SW 1271 (cell line): ENCODE measurements around the gene HERC6.
"Not testable (repeated sequence)": the region's sequence is repeated elsewhere in the genome, so short reads cannot be mapped to it uniquely, and the experiment has no call there.

Source experiments
- DNase-seq, 2 experiments: peaks; one replicate each; lab custom pipeline; 2025; lab: John Stamatoyannopoulos, UW

The HERC6 gene

DNA sequence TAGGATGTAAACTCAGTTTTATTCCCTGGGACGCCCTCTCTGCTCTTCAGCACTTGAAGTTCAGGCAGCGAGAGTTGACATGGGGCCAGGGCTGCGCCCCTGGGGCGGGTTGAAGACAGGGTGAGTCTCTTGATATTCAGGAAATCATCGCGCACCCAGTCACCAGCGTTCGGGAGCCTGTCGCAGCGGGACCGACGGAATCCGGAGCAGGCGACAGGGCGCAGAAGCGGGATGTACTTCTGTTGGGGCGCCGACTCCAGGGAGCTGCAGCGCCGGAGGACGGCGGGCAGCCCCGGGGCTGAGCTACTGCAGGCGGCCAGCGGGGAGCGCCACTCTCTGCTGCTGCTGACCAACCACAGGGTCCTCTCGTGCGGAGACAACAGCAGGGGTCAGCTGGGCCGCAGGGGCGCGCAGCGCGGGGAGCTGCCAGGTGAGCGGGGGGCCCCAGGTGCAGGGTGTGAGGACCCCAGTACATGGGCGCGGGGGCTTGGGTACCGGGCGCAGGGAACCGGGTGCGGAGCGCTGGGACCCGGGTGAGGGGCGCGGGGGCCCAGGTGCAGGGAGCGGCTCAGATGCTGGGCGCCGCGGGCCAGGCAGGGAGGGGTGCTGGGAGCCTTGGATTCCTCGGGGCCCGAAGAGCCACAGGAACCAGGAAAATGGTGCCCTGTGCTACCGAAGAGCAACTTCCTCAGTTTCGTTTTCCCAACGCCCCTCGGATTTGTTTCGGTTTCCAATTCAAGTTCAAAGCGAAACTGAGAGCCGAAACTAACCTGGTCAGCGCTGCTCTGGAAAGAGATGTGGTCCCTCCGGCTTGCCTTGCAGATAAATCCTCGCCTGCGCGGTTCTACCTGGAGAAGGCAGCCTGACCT lies at the start of gene HERC6:
TSS of gene HERC6 (plus strand) at position 162 of the 869 bp plus-strand sequence. CDS start at position 232, 70 bp downstream.
- peak; percentile 62 to 86 for DNase-seq

DNA sequence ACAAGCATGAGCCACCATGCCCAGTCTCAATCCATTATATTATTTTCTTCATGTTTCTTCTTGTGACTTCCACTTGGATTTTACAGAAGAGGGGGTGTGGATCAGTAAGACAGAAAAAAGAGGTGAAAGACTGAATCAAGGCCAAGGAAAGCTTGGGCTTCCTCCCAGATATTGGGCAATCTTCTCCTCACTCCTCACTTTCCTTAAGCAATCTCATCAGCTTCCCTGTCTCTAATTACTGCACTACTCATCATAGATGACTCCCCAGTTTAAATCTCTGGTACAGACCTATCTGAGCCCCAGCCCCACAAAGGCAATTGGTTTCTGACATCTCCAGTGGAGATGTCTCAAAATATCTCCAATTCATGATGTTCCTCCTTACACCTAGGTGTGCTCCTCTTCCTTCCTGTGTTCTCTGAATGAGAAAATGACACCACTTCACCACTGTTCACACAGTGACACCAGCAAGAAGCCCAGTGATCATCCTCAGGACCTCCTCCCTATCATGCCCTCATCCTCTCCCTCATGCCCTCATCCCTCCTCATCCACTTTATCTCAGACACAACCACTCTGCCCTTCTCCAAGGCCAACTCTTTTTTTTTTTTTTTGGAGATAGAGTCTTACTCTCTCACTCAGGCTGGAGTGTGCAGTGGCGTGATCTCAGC lies 44.8 kb upstream of the HERC6 start:
- no peak for DNase-seq

DNA sequence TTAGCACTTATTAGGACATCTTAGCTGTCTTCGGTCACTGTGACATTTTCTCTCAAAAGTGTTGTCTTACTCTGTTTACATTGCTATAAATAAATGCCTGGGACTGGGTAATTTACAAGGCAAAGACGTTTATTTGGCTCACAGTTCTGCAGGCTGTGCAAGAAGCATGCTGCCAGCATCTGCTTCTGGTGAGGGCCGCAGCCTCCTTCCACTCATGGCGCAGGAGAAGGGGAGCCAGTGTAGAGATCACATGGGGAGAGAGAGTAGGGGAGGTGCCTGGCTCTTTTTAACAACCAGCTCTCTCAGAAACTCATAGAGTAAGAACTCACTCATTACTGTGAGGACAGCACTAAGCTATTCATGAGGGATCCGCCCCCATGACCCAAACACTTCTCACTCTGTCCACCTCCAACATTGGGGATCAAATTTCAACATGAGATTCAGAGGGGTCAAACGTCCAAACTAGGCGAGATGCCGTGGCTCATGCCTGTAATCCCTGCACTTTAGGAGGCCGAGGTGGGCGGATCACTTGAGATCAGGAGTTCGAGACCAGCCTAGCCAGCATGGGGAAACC lies 43.5 kb upstream of the HERC6 start:
- DNase-seq = no peak

DNA sequence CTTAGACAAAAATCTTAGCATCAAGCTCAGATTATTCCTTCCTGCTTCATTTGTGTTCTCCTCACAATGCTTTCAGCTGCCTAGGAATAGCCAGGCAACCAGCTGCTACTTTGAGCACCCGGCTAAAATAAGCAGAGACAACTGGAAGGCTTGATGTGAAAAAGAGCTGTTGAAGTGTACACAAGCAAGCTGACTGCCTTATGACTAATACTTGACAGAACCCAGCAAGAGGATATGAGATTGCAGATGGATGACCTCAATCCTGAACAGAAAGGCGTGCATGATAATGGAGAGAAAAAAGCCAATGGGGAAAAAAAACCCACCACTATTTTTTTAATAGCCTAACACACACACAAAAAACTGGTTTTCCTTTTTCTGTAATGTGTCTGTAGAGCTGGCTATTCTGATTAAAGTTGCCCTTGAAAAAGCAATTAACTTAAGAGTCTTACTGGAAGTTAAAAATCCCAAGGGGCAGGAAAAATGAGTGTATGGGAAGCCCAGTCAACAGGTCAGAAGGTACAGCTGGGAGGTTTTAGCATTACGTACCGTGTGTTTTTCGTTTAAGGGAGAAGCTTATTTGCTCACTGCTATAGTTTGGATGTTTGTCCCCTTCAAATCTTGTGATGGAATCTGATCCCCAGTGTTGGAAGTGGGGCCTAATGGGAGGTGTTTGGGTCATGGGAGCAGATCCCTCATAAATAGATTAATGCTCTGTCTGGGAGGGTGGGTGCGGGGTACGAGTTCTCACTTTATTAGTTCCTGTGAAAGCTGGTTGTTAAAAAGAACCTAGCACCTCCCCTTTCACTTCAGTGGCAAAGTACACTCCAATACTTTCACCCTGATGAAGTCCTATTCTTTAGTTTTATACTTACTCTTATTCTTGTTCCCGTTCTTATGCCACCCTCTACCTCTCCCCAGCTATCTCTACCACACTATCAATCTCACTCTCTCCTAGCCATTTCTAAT lies 37.1 kb upstream of the HERC6 start:
- peak; percentile 6 to 60 for DNase-seq

DNA sequence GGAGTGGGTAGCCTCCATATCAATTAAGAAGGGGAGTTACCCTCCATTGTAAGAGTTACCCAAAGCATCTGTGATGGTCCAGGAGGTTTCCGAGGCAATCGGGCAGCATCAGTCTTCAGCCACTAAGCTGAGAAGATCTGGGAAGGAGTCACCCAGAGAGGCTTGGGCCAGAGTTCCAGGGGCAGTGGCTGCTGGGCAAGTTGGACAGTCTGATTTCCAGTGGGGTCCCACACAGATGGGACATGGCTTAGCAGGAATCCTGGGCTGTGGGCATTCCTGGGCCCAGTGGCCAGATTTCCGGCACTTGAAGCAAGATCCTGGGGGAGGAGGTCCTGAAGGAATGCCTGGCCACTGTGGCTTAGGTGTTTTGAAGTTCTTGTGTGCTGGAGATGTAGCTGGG lies 31.8 kb upstream of the HERC6 start:
- DNase-seq = not testable (repeated sequence)

DNA sequence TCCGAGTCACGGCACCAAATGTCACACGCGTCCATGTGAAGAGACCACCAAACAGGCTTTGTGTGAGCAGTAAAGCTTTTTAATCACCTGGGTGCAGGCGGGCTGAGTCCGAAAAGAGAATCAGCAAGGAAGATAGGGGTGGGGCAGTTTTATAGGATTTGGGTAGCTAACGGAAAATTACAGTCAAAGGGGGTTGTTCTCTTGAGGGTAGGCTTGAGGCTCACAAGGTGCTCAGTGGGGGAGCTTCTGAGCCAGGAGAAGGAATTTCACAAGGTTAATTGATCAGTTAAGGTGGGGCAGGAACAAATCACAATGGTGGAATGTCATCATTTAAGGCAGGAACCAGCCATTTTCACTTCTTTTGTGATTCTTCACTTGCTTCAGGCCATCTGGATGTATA lies 29.9 kb upstream of the HERC6 start:
- DNase-seq = not testable (repeated sequence)

DNA sequence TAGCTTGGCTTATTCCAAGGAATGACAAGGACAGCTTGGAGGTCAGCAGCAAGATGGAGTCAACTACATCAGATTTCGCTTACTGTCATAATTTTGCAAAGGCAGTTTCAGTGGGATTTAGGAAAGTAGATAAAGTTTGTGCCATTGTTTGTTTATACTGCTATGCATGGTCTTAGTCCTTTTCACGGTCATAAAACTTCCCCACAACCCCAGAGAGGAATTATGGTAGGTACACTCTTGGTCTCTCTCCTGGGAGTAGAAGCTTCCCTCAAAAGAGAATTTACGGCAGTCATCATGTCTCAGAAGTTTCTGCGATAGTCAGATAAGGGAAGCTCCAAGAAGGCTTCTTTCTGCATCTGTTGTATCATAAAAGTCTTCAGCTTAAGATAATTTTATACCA lies 27.9 kb upstream of the HERC6 start:
- no peak for DNase-seq

DNA sequence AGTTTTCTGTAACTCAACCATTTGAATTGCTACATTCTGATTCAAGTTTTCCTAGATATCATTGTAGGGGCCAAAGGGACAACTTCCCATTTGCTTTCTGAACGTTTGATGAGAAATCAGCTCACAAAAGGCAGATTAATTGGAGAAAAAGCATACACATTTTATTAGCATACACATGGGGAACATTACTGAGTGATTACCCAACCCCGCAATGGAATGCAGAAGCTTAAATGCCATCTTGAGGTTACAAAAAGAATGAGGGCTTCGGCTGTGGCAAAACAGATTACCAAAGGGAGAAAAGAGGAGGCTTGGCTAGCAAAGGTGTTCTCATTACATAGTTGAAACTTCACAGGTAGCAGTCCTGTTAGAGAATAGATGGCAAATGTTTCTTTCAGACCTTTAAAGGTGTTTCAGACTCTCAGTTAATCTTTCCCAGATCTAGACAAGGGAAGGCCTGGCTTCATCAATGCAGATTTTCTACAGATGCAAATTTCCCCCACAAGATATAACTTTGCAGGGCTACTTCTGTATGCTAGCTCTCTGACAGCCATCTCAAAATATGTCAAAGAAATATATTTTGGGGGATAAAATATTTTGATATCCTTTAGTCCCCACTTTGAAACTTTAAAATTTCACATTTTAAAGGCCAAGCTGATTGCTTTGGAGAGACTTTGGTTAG lies 26.5 kb upstream of the HERC6 start:
- DNase-seq = no peak

DNA sequence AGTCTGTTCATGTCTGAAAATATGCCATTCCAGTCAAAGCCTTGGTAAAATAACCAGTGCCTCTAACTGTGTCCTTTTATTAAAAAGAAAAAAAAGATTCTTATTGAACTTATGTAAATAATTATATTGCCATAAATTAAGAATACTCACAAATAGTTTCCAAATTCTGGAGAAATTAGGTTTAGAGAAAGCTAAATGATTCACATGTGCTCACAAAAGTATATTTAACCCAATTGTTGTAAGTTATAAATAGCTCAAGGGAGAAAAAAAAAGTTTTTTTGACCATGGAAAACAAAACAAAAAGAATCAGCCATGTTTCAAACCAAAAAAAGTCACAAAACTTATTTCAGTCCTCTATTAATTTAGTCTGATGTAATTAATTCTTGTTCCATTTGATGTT lies 25.3 kb upstream of the HERC6 start:
- no peak for DNase-seq

DNA sequence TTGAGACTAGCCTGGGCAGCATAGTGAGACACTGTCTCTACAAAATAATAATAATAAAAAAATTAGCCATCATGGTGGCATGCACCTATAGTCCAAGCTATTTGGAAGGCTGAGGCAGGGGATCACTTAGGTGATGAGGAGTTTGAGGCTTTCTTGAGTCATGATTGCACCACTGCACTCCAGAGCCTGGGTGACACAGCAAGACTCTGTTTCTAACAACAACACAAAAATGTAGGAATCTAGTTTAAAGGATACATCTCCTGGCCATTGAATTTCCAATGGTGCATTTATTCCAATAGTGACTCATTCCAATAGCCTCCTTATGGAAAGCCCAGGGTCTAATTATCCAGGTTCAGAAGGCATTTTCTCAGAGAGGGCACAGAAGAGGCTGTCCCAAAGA lies 21.9 kb upstream of the HERC6 start:
- DNase-seq = no peak

DNA sequence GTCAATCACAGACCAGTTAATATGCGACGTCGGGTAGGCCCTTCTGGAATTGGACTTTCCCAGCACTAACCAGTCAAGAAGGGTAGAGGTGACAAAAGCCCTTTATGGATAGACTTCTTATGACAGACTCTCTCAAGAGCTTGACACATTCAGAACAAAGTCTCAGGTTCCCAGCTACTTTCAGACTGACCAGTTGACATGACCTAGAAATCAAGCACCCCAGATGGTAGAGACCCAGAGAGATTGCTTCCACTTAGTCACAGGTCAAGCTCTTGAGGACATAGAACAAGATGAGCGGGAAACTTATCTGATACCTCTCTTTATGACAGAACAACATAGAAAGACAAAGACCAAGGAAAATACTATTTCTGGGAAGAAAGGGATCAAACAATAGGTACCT lies 21.4 kb upstream of the HERC6 start:
- DNase-seq = no peak

DNA sequence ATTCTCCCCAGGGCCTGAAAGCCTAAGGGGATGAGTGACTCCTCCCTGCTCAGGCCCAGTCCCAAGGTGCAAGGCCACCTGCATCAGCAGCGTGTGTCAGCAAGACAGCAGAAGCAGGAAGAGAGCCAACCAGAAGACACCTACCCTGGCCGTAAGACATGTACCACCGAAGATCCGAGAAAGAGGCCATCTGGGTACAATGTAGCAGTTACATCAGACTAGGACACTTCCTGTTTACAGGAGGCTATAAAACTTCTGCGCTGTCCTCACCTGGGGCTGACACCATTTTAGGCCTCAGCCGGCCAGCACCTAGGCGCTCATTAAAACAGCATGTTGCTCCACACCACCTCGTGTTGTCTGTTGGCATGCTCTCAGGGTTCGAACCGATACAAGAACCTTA lies 19.1 kb upstream of the HERC6 start:
- DNase-seq = no peak

DNA sequence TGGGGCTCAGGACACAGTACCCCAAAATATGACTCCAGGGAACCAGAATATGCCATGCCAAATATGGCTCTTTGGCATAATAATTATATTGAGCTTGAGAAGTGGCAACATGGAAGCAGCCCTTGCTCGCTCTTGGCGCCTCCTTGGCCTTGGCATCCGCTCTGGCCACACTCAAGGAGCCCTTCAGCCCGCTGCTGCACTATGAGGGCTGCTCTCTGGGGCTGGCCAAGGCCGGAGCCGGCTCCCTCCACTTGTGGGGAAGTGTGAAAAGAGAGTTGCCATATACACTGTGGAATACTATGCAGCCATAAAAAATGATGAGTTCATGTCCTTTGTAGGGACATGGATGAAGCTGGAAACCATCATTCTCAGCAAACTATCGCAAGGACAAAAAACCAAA lies 18.4 kb upstream of the HERC6 start:
- DNase-seq = no peak

DNA sequence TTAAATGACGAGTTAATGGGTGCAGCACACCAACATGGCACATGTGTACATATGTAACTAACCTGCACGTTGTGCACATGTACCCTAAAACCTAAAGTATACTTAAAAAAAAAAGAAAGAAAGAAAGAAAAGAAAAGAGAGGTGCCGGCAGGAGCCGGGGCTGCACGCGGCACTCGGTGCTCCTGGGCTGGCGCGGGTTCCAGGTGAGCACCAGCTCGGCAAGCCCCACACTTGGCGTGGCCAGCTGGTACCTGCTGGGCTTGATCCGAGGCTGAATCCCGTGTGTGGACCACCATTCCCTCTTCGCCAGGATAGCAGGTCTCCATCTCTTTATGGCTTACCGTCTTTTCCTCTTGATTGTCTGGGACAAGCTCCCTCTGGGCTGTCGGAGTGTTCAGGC lies 17.9 kb upstream of the HERC6 start:
- DNase-seq = no peak

DNA sequence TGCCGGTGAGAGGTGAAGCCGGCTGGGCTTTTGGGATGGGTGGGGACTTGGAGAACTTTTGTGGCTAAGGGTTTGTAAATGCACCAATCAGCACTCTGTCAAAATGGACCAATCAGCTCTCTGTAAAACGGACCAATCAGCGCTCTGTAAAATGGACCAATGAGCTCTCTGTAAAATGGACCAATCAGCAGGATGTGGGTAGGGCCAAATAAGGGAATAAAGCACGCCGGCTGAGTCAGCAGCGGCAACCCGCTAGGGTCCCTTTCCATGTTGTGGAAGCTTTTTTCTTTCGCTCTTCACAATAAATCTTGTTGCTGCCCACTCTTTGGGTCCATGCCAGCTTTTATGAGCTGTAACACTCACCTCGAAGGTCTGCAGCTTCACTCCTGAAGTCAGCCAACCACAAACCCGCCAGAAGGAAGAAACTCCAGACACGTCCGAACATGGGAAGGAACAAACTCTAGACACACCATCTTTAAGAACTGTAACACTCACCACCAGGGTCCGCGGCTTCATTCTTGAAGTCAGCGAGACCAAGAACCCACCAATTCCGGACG lies 17.4 kb upstream of the HERC6 start:
- not testable (repeated sequence) for DNase-seq

DNA sequence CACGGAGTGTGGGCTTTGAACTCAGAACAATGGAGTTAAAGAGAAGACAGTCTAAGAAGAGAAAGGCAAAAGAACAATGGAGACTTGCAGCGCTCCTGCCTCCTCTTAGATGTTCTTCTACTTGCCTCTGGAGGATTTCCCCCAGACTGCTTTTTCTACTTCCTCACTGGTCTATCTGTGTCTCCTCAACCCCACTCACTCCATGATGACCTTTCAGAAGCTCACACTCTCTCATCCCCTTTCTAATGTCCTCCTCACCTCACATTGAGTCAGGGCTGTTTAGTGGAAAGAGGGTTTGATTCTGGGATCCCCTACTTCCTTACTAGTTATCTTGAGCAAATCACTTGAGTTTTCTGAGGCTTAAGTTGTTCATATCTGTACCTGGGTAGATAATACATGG lies 12.2 kb upstream of the HERC6 start:
- DNase-seq = no peak

DNA sequence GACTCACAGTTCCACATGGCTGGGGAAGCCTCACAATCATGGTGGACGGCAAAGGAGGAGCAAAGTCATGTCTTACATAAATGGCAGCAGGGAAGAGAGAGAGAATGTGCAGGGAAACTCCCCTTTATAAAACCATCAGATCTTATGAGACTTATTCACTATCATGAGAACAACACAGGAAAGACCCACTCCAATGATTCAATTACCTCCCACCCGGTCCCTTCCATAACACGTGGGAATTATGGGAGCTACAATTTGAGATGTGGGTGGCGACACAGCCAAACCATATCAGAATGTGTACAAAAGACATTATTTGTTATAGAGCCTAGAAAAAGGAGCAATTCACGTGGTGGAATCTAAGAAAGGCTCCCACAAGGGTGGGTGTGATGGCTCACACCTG lies 10.8 kb upstream of the HERC6 start:
- no peak for DNase-seq

DNA sequence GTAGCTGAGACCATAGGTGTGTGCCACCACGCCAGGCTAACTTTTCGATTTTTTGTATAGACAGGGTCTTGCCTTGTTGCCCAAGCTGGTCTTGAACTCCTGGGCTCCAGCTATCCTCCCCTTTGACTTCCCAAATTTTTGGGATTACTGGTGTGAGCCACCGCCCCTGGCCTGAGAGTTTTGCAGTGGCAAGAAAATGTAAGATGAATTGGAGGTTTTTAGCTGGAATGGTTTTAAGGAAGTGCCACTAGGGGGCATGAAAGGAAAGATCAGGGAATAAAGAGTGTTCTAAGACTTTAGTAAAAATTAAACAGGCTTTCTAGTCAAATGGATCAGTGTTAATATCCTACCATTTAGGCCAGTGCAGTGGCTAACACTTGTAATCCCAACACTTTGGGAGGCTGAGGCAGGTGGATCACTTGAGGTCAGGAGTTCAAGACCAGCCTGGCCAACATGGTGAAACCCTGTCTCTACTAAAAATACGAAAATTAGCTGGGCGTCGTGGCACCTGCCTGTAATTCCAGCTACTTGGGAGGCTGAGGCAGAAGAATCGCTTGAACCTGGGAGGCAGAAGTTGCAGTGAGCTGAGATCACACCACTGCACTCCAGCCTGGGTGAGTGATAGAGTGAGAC lies 9.4 kb upstream of the HERC6 start:
- peak in 1 of 2 experiments; percentile 31 for DNase-seq

DNA sequence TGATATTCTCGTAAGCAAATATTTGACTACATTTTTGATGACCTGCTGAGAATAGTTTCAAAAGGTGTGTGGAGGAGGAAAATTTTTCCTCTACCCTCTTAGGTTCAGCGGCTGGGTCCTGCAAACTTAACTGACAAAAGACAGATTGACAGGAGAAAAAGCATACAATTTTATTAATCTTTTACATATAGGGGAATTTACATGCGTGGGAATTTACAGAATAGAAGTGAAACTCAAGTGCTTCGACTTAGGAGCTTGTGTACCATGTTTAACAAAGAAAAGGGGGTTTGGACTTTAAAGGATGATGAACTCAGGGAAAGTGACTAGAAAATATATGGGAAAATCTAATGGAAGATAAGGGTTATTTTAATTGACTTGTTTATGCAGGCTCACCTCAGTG lies 2.5 kb downstream of the HERC6 start:
- DNase-seq = no peak

DNA sequence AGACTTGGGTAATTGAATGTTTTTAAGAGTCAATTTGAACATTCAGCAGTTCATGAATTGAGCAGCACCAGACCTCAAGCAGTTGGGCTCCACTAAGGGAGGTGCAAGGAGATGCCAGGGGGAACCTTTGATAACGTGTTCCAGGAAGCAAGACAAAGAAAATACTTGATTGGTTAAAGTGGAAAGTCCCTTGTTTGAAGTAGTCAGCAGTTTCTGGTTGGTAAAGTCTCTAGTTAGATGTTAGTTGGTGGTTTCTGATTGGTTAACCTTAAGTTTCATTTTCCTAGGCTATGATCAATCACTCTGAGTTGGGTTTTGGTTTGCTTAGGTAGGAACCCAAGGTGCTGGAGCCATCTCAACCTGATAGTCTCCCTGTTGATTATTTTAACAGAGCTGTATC lies 4.0 kb downstream of the HERC6 start:
- no peak for DNase-seq

DNA sequence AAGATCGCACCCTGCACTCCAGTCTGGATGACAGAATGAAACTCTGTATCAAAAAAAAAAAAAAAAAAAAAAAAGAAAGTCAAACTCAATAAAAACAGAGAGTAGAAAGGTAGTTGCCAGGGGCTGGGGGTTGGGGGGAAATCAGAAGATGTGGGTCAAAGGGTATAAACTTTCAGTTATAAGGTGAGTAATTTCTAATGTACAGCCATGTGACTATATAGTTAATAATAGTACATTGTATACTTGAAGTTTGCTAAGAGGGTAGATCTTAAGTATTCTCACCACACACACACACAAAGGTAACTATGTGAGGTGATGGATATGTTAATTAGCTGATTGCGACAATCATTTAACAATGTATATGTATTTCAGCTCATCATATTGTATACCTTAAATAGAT lies 11.5 kb downstream of the HERC6 start:
- no peak for DNase-seq
